ENCODE data around the gene RAB22A.
A peak's percentile ranks its signal among the peaks of the same experiment; 100 is the strongest.

RAB22A gene

GRCh38 chr20:58378704-58379103, 69.2 kb downstream of the RAB22A start:
- no peak overlapping the region for H3K9ac ChIP-seq
- no peak overlapping the region for H3K4me2 ChIP-seq
- no peak for TF ChIP-seq Cebpa-rat (IDR thresholded peaks at IDR 0.05)
- no peaks in the 10 kb centered on the region for H3K27me3 ChIP-seq
- H3K9me3 ChIP-seq (replicated peaks in 1 of 11), result peaks cover 22 to 30% (median 25%) of the 10 kb centered on the region in 11 experiments
- no peak overlapping the region for H3K4me3 ChIP-seq
- H3K27ac ChIP-seq, result no peak overlapping the region
- peaks cover 0 to 13% (median 8%) of the 10 kb centered on the region in 10 experiments; a peak in 6 of 20 replicates for H3K4me1 ChIP-seq
- H4K20me1 ChIP-seq, result no peaks in the 10 kb centered on the region
- no peaks in the 10 kb centered on the region for H3K36me3 ChIP-seq

DNA sequence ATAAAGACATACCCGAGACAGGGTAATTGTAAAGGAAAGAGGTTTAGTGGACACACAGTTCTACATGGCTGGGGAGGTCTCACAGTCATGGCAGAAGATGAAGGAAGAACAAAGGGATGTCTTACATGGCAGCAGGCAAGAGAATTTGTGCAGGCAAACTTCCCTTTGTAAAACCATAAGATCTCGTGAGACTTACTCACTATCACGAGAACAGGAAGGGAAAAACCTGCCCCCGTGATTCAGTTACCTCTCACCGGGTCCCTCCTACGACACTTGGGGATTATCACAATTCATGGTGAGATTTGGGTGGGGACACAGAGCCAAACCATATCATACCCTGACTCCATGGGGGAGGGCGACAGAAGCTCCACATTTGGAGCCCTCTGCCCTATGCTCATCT, 72.1 kb downstream of the RAB22A start:
- Histone ChIP-seq H3K4me2 (no peak overlapping the region), H3K9me3 (replicated peaks in 1 of 11) (peaks cover 22 to 30% (median 25%) of the 10 kb centered on the region in 11 experiments), H3K27ac (no peak overlapping the region), H3K4me3 (no peak overlapping the region), H3K27me3 (no peaks in the 10 kb centered on the region), H3K36me3 (no peaks in the 10 kb centered on the region), H3K4me1 (peaks cover 0 to 8% (median 0%) of the 10 kb centered on the region in 10 experiments; a peak in 2 of 20 replicates), H4K20me1 (no peaks in the 10 kb centered on the region), H3K9ac (no peak overlapping the region)
- no peak for TF ChIP-seq Cebpa-rat (IDR thresholded peaks at IDR 0.05)

GRCh38 chr20:58382096-58382495, 72.6 kb downstream of the RAB22A start:
- Histone ChIP-seq H4K20me1 (no peaks in the 10 kb centered on the region), H3K9ac (no peak overlapping the region), H3K4me1 (peaks cover 0 to 8% (median 0%) of the 10 kb centered on the region in 10 experiments; a peak in 2 of 20 replicates), H3K4me2 (no peak overlapping the region), H3K27ac (no peak overlapping the region), H3K9me3 (replicated peaks in 1 of 11) (peaks cover 22 to 30% (median 25%) of the 10 kb centered on the region in 11 experiments), H3K36me3 (no peaks in the 10 kb centered on the region), H3K4me3 (no peak overlapping the region), H3K27me3 (no peaks in the 10 kb centered on the region)
- no peak for TF ChIP-seq Cebpa-rat (IDR thresholded peaks at IDR 0.05)

DNA sequence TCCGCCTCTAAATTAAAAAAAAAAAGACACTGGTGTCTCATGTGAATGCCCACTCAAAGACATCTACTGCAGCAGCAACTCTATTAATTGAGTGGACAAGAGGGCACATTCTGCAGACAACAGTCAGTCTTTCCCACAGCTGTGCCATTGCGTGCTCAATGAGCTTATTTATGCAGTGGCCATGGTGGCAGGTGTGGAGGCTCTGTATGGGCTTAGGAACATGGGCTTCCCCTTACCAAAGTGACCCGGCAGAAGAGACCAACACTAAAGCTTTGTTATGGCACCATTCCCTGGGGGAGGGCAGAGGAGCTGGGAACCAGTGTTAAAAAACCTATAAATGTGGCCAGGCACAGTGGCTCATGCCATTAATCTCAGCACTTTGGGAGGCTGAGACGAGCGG, 75.3 kb downstream of the RAB22A start:
- H3K9ac ChIP-seq, result no peak overlapping the region
- no peak overlapping the region for H3K4me2 ChIP-seq
- peaks cover under 1 to 2% (median 1%) of the 10 kb centered on the region in 10 experiments; a peak in 18 of 20 replicates for H3K4me1 ChIP-seq
- no peaks in the 10 kb centered on the region for H3K36me3 ChIP-seq
- H3K4me3 ChIP-seq, result no peak overlapping the region
- TF ChIP-seq Cebpa-rat (IDR thresholded peaks at IDR 0.05), result no peak
- peaks cover 22 to 30% (median 25%) of the 10 kb centered on the region in 11 experiments for H3K9me3 ChIP-seq (replicated peaks in 1 of 11)
- no peak overlapping the region for H3K27ac ChIP-seq
- peaks cover 0 to 4% (median under 1%) of the 10 kb centered on the region in 11 experiments; a peak in 9 of 22 replicates for H4K20me1 ChIP-seq
- H3K27me3 ChIP-seq, result no peaks in the 10 kb centered on the region

GRCh38 chr20:58388028-58388601, 78.6 kb downstream of the RAB22A start:
- Histone ChIP-seq H4K20me1 (peaks cover 21 to 37% (median 33%) of the 10 kb centered on the region in 11 experiments; a peak in 18 of 22 replicates), H3K27ac (no peak overlapping the region; a peak in 1 of 22 replicates), H3K27me3 (no peaks in the 10 kb centered on the region), H3K9me3 (replicated peaks in 1 of 11) (peaks cover 0 to 7% (median 0%) of the 10 kb centered on the region in 11 experiments; a peak in 5 of 22 replicates), H3K9ac (peak overlapping the region in 3 of 11 experiments; percentile 73 to 96 (median 95); a peak in 6 of 22 replicates), H3K4me1 (peaks cover 20 to 34% (median 25%) of the 10 kb centered on the region in 10 experiments), H3K4me2 (peak overlapping the region in 9 of 11 experiments; percentile 18 to 58 (median 52); a peak in 11 of 22 replicates), H3K36me3 (peaks cover 14 to 32% (median 29%) of the 10 kb centered on the region in 11 experiments; a peak in 20 of 22 replicates), H3K4me3 (peak overlapping the region in 9 of 10 experiments; percentile 82 to 94 (median 92); a peak in 13 of 20 replicates)
- no peak for TF ChIP-seq Cebpa-rat (IDR thresholded peaks at IDR 0.05)

DNA sequence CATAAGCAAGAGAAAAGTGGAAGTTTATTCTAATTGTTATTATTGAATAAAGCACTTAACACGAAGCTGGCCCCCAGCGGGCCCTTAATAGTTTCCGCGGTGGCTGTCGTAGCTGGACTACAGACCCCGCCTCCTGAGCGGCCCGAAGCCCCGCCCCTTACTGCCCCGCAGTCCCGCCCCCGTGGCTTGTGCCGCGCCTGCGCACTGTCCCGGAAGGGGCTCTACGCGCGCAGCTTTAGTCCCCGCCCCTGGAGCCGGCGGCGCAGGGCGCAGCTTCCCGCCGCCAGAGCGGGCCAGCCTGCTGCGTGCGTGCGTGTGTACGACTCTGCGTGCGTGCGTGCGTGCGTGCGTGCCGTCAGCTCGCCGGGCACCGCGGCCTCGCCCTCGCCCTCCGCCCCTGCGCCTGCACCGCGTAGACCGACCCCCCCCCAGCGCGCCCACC, 79.4 kb downstream of the RAB22A start, which contains the start of gene VAPB:
TSS of gene VAPB (plus strand) at position 348 of the 442 bp plus-strand sequence. CDS start 231 bp downstream, outside the sequence.
- H3K4me1 ChIP-seq, result peaks cover 20 to 37% (median 25%) of the 10 kb centered on the region in 10 experiments
- TF ChIP-seq Cebpa-rat (IDR thresholded peaks at IDR 0.05), result no peak
- peaks cover 17 to 40% (median 37%) of the 10 kb centered on the region in 11 experiments; a peak in 20 of 22 replicates for H3K36me3 ChIP-seq

GRCh38 chr20:58389324-58389967, 79.9 kb downstream of the RAB22A start:
- Histone ChIP-seq H3K27me3 (no peaks in the 10 kb centered on the region), H3K27ac (peak overlapping the region; percentile 92 to 98 (median 96)), H3K9me3 (replicated peaks in 1 of 11) (peaks cover 0 to 16% (median 6%) of the 10 kb centered on the region in 11 experiments; a peak in 9 of 22 replicates), H3K4me2 (peak overlapping the region; percentile 85 to 99 (median 93)), H3K36me3 (peaks cover 20 to 45% (median 42%) of the 10 kb centered on the region in 11 experiments; a peak in 20 of 22 replicates), H3K4me3 (peak overlapping the region; percentile 82 to 94 (median 90)), H3K9ac (peak overlapping the region; percentile 94 to 99 (median 96)), H4K20me1 (peaks cover 29 to 50% (median 46%) of the 10 kb centered on the region in 11 experiments; a peak in 19 of 22 replicates), H3K4me1 (peaks cover 20 to 37% (median 25%) of the 10 kb centered on the region in 10 experiments)
- TF ChIP-seq Cebpa-rat (IDR thresholded peaks at IDR 0.05), result no peak

More for the DNA sequence above, 79.4 kb downstream of the RAB22A start, which contains the start of gene VAPB:
- Histone ChIP-seq H3K4me2 (peak within 1 kb of the TSS; percentile 85 to 99 (median 93)), H3K27me3 (no peaks in the 10 kb centered on the region), H4K20me1 (peaks cover 25 to 45% (median 41%) of the 10 kb centered on the region in 11 experiments; a peak in 19 of 22 replicates), H3K4me3 (peak within 1 kb of the TSS; percentile 82 to 94 (median 90)), H3K27ac (peak within 1 kb of the TSS; percentile 92 to 98 (median 96)), H3K9me3 (replicated peaks in 1 of 11) (peaks cover 0 to 11% (median 2%) of the 10 kb centered on the region in 11 experiments; a peak in 7 of 22 replicates), H3K9ac (peak within 1 kb of the TSS; percentile 94 to 99 (median 96))

GRCh38 chr20:58389968-58390658, 80.6 kb downstream of the RAB22A start:
- H3K27ac ChIP-seq, result peak overlapping the region; percentile 92 to 98 (median 96)
- H3K27me3 ChIP-seq, result no peaks in the 10 kb centered on the region
- H3K9me3 ChIP-seq (replicated peaks in 1 of 11), result peaks cover 0 to 20% (median 6%) of the 10 kb centered on the region in 11 experiments; a peak in 9 of 22 replicates
- H3K9ac ChIP-seq, result peak overlapping the region; percentile 94 to 99 (median 96)
- peaks cover 29 to 55% (median 52%) of the 10 kb centered on the region in 11 experiments; a peak in 19 of 22 replicates for H4K20me1 ChIP-seq
- H3K4me1 ChIP-seq, result peaks cover 20 to 37% (median 25%) of the 10 kb centered on the region in 10 experiments
- no peak for TF ChIP-seq Cebpa-rat (IDR thresholded peaks at IDR 0.05)
- peaks cover 22 to 52% (median 48%) of the 10 kb centered on the region in 11 experiments; a peak in 20 of 22 replicates for H3K36me3 ChIP-seq
- H3K4me3 ChIP-seq, result peak overlapping the region; percentile 82 to 94 (median 90)
- H3K4me2 ChIP-seq, result peak overlapping the region; percentile 85 to 99 (median 93)

All from BLaER1 treated with 17β-estradiol and CSF1 and Interleukin-3, amounts not matched to agents 10 nM and 100 nM (cell line).